Mucosa of rectum (tissue), 2 donors: ENCODE measurements around the gene ZDHHC1.
"Not testable (repeated sequence)": the region's sequence is repeated elsewhere in the genome, so short reads cannot be mapped to it uniquely, and the experiment has no call there.

Experiments
- H3K27ac ChIP-seq, 2 donors: one replicate each; pipeline ENCODE4 v1.7.0; 2013; ENCODE audit warnings: inconsistent platforms in 2 of 2, low read depth in 2 of 2, low read length in 2 of 2
- H3K27me3 ChIP-seq, 2 donors: one replicate each; pipeline ENCODE4 v1.7.0; 2013; ENCODE audit warnings: low read length in 2 of 2; ENCODE audit not compliant: control insufficient read depth in 2 of 2, insufficient read depth in 2 of 2
- H3K36me3 ChIP-seq, 2 donors: one replicate each; pipeline ENCODE4 v1.7.0; 2013; ENCODE audit warnings: low read length in 2 of 2; ENCODE audit not compliant: control insufficient read depth in 2 of 2, insufficient read depth in 2 of 2
- H3K4me1 ChIP-seq, 2 donors: one replicate each; pipeline ENCODE4 v1.7.0; 2013; ENCODE audit warnings: low read length in 2 of 2, mild to moderate bottlenecking in 1 of 2; ENCODE audit not compliant: control insufficient read depth in 2 of 2, insufficient read depth in 2 of 2
- H3K4me3 ChIP-seq, 2 donors: one replicate each; pipeline ENCODE4 v1.7.0; 2013; ENCODE audit warnings: low read length in 2 of 2
- H3K9ac ChIP-seq, 2 donors: one replicate each; pipeline ENCODE4 v1.7.0; 2013; ENCODE audit warnings: low read length in 2 of 2, low read depth in 1 of 2, mild to moderate bottlenecking in 1 of 2
- H3K9me3 ChIP-seq, 2 donors: one replicate each; pipeline ENCODE4 v1.7.0; 2013; ENCODE audit warnings: low read length in 2 of 2; ENCODE audit not compliant: control insufficient read depth in 2 of 2
- donor health status: healthy.
- donor health status: Normal muscosa, but diverticular disease.

ZDHHC1 gene

GRCh38 chr16:67389911-67390815, 26.1 kb downstream of the ZDHHC1 start:
- no peaks in the 10 kb centered on the region for H3K9me3 ChIP-seq
- no peaks in the 10 kb centered on the region for H3K27me3 ChIP-seq
- no peak overlapping the region for H3K27ac ChIP-seq
- H3K4me1 ChIP-seq = peaks cover 28 to 32% of the 10 kb centered on the region in 2 donors
- H3K4me3 ChIP-seq = no peak overlapping the region
- H3K36me3 ChIP-seq = no peaks in the 10 kb centered on the region
- H3K9ac ChIP-seq = no peak overlapping the region

GRCh38 chr16:67388591-67388990, 27.7 kb downstream of the ZDHHC1 start:
- no peak overlapping the region for H3K9ac ChIP-seq
- no peaks in the 10 kb centered on the region for H3K27me3 ChIP-seq
- no peak overlapping the region for H3K27ac ChIP-seq
- peaks cover 21 to 22% of the 10 kb centered on the region in 2 donors for H3K4me1 ChIP-seq
- no peaks in the 10 kb centered on the region for H3K36me3 ChIP-seq
- H3K4me3 ChIP-seq = no peak overlapping the region
- H3K9me3 ChIP-seq = no peaks in the 10 kb centered on the region

- no peak overlapping the region for H3K9ac ChIP-seq
Measured at GRCh38 chr16:67388191-67388590, 28.1 kb downstream of the ZDHHC1 start.

GRCh38 chr16:67387479-67388079, 28.7 kb downstream of the ZDHHC1 start:
- Histone ChIP-seq H3K4me3 (no peak overlapping the region), H3K4me1 (peaks cover 14 to 15% of the 10 kb centered on the region in 2 donors), H3K27me3 (no peaks in the 10 kb centered on the region), H3K9ac (no peak overlapping the region), H3K9me3 (no peaks in the 10 kb centered on the region), H3K36me3 (no peaks in the 10 kb centered on the region), H3K27ac (no peak overlapping the region)

More at GRCh38 chr16:67388191-67388590, 28.1 kb downstream of the ZDHHC1 start:
- H3K27me3 ChIP-seq = no peaks in the 10 kb centered on the region
- H3K27ac ChIP-seq = no peak overlapping the region
- H3K9me3 ChIP-seq = no peaks in the 10 kb centered on the region
- H3K4me3 ChIP-seq = no peak overlapping the region
- H3K4me1 ChIP-seq = peaks cover 20 to 21% of the 10 kb centered on the region in 2 donors
- H3K36me3 ChIP-seq = no peaks in the 10 kb centered on the region

- H3K4me3 ChIP-seq = no peak overlapping the region
- H3K36me3 ChIP-seq = no peaks in the 10 kb centered on the region
- H3K9me3 ChIP-seq = no peaks in the 10 kb centered on the region
- H3K27ac ChIP-seq = no peak overlapping the region
- peaks cover 7 to 9% of the 10 kb centered on the region in 2 donors for H3K4me1 ChIP-seq
- H3K27me3 ChIP-seq = no peaks in the 10 kb centered on the region
- no peak overlapping the region for H3K9ac ChIP-seq
Measured at GRCh38 chr16:67386861-67387455, 29.3 kb downstream of the ZDHHC1 start.

- no peaks in the 10 kb centered on the region for H3K36me3 ChIP-seq
- no peak overlapping the region for H3K4me3 ChIP-seq
- H3K27ac ChIP-seq = no peak overlapping the region
- H3K27me3 ChIP-seq = no peaks in the 10 kb centered on the region
- no peaks in the 10 kb centered on the region for H3K9me3 ChIP-seq
- no peak overlapping the region for H3K9ac ChIP-seq
- peaks cover 0 to 3% of the 10 kb centered on the region in 2 donors for H3K4me1 ChIP-seq
Measured at GRCh38 chr16:67384778-67385510, 31.3 kb downstream of the ZDHHC1 start.

- no peaks in the 10 kb centered on the region for H3K36me3 ChIP-seq
- H3K27me3 ChIP-seq = no peaks in the 10 kb centered on the region
- no peak overlapping the region for H3K27ac ChIP-seq
- no peak overlapping the region for H3K9ac ChIP-seq
- no peaks in the 10 kb centered on the region for H3K4me1 ChIP-seq
- no peaks in the 10 kb centered on the region for H3K9me3 ChIP-seq
- H3K4me3 ChIP-seq = no peak overlapping the region
Measured at GRCh38 chr16:67383284-67383683, 33.0 kb downstream of the ZDHHC1 start.

GRCh38 chr16:67378642-67379041, 37.6 kb downstream of the ZDHHC1 start:
- Histone ChIP-seq H3K27me3 (no peaks in the 10 kb centered on the region), H3K9ac (no peak overlapping the region), H3K9me3 (no peaks in the 10 kb centered on the region), H3K27ac (no peak overlapping the region), H3K36me3 (no peaks in the 10 kb centered on the region), H3K4me1 (no peaks in the 10 kb centered on the region), H3K4me3 (no peak overlapping the region)

GRCh38 chr16:67376012-67376411, 40.3 kb downstream of the ZDHHC1 start:
- not testable (repeated sequence) for H3K27me3 ChIP-seq, H3K36me3 ChIP-seq, H3K9ac ChIP-seq, H3K4me1 ChIP-seq, H3K9me3 ChIP-seq, H3K4me3 ChIP-seq, H3K27ac ChIP-seq
